CD4-positive, alpha-beta memory T cell (primary cell): ENCODE results near the gene PROB1. TPM values are rescaled to one million over a fixed set of nuclear protein-coding genes. Genes with fewer than 3 reads are reported as not detected.

Experiments used
- CTCF ChIA-PET: fragments of 350-600 bp; sonication (Branson Sonifier 250); formaldehyde crosslinking; loops from one replicate; lab custom pipeline; 2021; ENCODE audit warnings: inconsistent platforms; ENCODE audit not compliant: partially characterized antibody; lab: Charles Lee
- POLR2A ChIA-PET: fragments of 350-600 bp; sonication (Branson Sonifier 250); formaldehyde crosslinking; loops from one replicate; lab custom pipeline; 2021; ENCODE audit not compliant: partially characterized antibody; lab: Charles Lee
- DNase-seq, 5 donors: peaks; one replicate each; pipeline versions ENCODE4 v3.0.0 to v3.0.0-alpha.2; 2020 to 2022; ENCODE audit warnings: mixed read lengths in 1 of 5
- H3K27ac ChIP-seq: one replicate; pipeline ENCODE4 v1.7.0; 2013; ENCODE audit warnings: low read depth, low read length
- H3K27me3 ChIP-seq: 2 replicates; pipeline ENCODE4 v1.7.0; 2013; ENCODE audit warnings: mild to moderate bottlenecking, low read length, moderate library complexity; ENCODE audit not compliant: insufficient read depth
- H3K36me3 ChIP-seq: 2 replicates; pipeline ENCODE4 v1.7.0; 2013; ENCODE audit warnings: mild to moderate bottlenecking, low read length, moderate library complexity; ENCODE audit not compliant: insufficient read depth
- H3K4me1 ChIP-seq: 2 replicates; pipeline ENCODE4 v1.7.0; 2013; ENCODE audit warnings: mild to moderate bottlenecking, low read length, moderate library complexity; ENCODE audit not compliant: insufficient read depth
- H3K4me3 ChIP-seq, 2 donors: one replicate each; pipeline ENCODE4 v1.7.0; 2013; ENCODE audit warnings: low read length in 2 of 2, mild to moderate bottlenecking in 1 of 2
- H3K9me3 ChIP-seq, 2 donors: one replicate each; pipeline ENCODE4 v1.7.0; 2013; ENCODE audit warnings: low read length in 2 of 2, control low read depth in 1 of 2; ENCODE audit not compliant: control insufficient read depth in 1 of 2
- H3K27ac Mint-ChIP-seq, 7 donors: one replicate each; pipeline ENCODE4 v1.8.0; 2020 to 2021; ENCODE audit warnings: mixed read lengths in 7 of 7, mild to moderate bottlenecking in 6 of 7, inconsistent platforms in 3 of 7, moderate library complexity in 3 of 7
- H3K27me3 Mint-ChIP-seq, 2 donors: one replicate each; pipeline ENCODE4 v1.8.0; 2020 to 2021; ENCODE audit warnings: mixed read lengths in 2 of 2
- H3K36me3 Mint-ChIP-seq, 2 donors: one replicate each; pipeline ENCODE4 v1.8.0; 2020 to 2021; ENCODE audit warnings: mixed read lengths in 2 of 2, inconsistent platforms in 1 of 2, mild to moderate bottlenecking in 1 of 2
- H3K4me1 Mint-ChIP-seq, 4 donors: one replicate each; pipeline ENCODE4 v1.8.0; 2020 to 2021; ENCODE audit warnings: mixed read lengths in 4 of 4, mild to moderate bottlenecking in 1 of 4
- H3K4me3 Mint-ChIP-seq, 8 donors: one replicate each; pipeline ENCODE4 v1.8.0; 2020 to 2021; ENCODE audit warnings: mixed read lengths in 8 of 8, mild to moderate bottlenecking in 7 of 8, moderate library complexity in 6 of 8, inconsistent platforms in 3 of 8
- H3K9me3 Mint-ChIP-seq, 8 donors: one replicate each; pipeline ENCODE4 v1.8.0; 2020 to 2021; ENCODE audit warnings: mixed read lengths in 8 of 8, mild to moderate bottlenecking in 5 of 8, inconsistent platforms in 3 of 8, moderate library complexity in 1 of 8
- intact Hi-C: fragments of 100-400 bp; cut with micrococcal nuclease; formaldehyde crosslinking; loops from one replicate; pipeline ENCODE4 v1.15.1; 2023
- polyA plus RNA-seq, 2 donors: library from polyadenylated mRNA; unstranded; fragments of 300-500 nt; fragmentation: Illumina TruSeq; gene quantifications; one replicate each; pipeline ENCODE4 v1.2.3, GENCODE V29; 2021
- total RNA-seq, 2 experiments: library from RNA; stranded (reverse); gene quantifications; one replicate each; pipeline ENCODE4 v1.2.3, GENCODE V29; 2021

The PROB1 gene
- total and polyA plus RNA-seq, 4 experiments from 2014 or later: 0.11 to 1.3 (median 0.70) TPM

GRCh38 chr5:139402561-139403158, 7.8 kb upstream of the PROB1 start:
- intact Hi-C loops: loop anchor here (5.0 to 10.0 kb wide), 3 partner anchors 205 to 825 kb away; partner anchors contain the start of genes HSPA9 and SIL1
- H3K4me1 Mint-ChIP-seq: peaks cover 16 to 30% (median 22%) of the 10 kb centered on the region in 4 donors
- peak overlapping the region; percentile 91 to 100 (median 99) for H3K27ac Mint-ChIP-seq
- peaks cover 4 to 5% of the 10 kb centered on the region in 2 donors for H3K36me3 Mint-ChIP-seq
- Histone ChIP-seq H3K36me3 (no peaks in the 10 kb centered on the region), H3K4me3 (no peak overlapping the region), H3K27me3 (no peaks in the 10 kb centered on the region), H3K27ac (peak overlapping the region; percentile 85), H3K4me1 (peaks cover 20% of the 10 kb centered on the region), H3K9me3 (no peaks in the 10 kb centered on the region)
- no peak for DNase-seq
- POLR2A ChIA-PET: interaction anchor here (0.8 to 4.7 kb wide), 12 partner anchors 10 to 938 kb away, joined by 3 to 49 read pairs (median 6); partner anchors contain the start of genes EGR1, MATR3, MZB1 and PAIP2
- peaks cover 0 to 2% (median 0%) of the 10 kb centered on the region in 8 donors for H3K9me3 Mint-ChIP-seq
- CTCF ChIA-PET: interaction anchor here (0.8 to 4.3 kb wide), 13 partner anchors 9 to 859 kb away, joined by 3 to 25 read pairs (median 3); partner anchors contain the start of genes ETF1, MZB1 and PAIP2
- no peaks in the 10 kb centered on the region for H3K27me3 Mint-ChIP-seq
- H3K4me3 Mint-ChIP-seq: peak overlapping the region; percentile 60 to 96 (median 94)

DNA sequence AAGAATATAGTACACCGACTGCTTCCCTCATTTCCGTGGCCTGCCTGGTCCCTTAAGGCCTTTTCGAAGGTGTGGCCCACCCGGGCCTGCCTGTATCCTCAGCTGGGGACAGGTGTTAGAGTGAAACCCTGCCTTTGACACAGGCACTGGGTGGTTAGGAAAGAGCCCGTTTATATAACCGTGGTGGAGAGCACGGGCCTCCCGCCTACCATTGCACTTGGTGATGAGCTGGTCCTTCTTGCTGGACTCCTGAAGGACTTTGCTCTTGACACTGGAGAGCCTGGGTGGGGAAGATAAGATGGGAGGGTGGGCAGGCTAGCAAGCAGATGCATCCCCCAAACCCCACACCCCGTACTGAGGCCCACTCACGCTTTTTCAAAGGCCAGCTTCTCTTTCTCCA, 6.6 kb upstream of the PROB1 start:
- no peaks in the 10 kb centered on the region for H3K9me3 ChIP-seq
- Mint-ChIP-seq H3K36me3 (peaks cover 4 to 5% of the 10 kb centered on the region in 2 donors), H3K4me3 (peak overlapping the region in 1 of 8 donors; percentile 35), H3K27me3 (no peaks in the 10 kb centered on the region), H3K4me1 (peaks cover 16 to 26% (median 22%) of the 10 kb centered on the region in 4 donors), H3K9me3 (peaks cover 0 to 2% (median 0%) of the 10 kb centered on the region in 8 donors), H3K27ac (no peak overlapping the region)
- H3K36me3 ChIP-seq: no peaks in the 10 kb centered on the region
- no peaks in the 10 kb centered on the region for H3K27me3 ChIP-seq
- POLR2A ChIA-PET: interaction anchor here (1.3 to 4.7 kb wide), 2 partner anchors 9 to 108 kb away, joined by 5 to 49 read pairs; partner anchors contain the start of genes MATR3, MZB1 and PROB1
- CTCF ChIA-PET: interaction anchor here (1.2 to 4.3 kb wide), 3 partner anchors 10 to 151 kb away, joined by 3 to 25 read pairs (median 7); partner anchors contain the start of gene MZB1
- no peak overlapping the region for H3K4me3 ChIP-seq
- H3K27ac ChIP-seq: no peak overlapping the region
- peaks cover 20% of the 10 kb centered on the region for H3K4me1 ChIP-seq
- DNase-seq: no peak
- intact Hi-C loops: loop anchor here (5.0 to 10.0 kb wide), 3 partner anchors 204 to 824 kb away; partner anchors contain the start of genes HSPA9 and SIL1

DNA sequence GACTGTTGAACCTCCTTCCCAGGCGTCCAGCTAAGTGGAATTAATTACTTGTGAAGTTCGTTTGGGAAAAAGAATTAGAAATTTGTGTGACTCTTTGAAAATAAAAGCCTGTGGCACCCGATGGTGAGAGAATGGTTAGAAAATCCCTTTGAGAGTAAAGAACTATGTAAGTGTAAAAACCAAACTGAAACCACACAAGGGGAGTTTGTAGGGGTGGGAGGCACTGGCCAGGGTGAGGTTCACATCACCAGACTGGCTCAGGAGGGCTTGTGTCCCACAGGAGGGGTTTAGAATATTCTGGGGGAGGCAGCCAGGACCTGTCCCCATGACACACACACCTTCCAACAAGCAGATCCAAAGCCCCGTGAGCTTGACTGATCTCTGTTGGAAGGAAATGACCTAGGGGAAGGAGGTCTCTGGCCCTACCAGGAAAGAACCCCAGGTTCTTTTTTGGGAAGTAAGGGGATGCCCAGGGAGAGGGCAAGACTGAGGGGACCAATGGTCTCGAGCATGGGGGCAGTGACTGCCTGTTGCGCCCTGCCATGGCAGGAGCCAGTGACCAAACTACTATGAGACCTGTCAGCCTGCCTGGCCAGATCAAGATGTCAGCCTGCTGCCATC, 4.7 kb upstream of the PROB1 start:
- DNase-seq: no peak
- intact Hi-C loops: loop anchor here (5.0 to 10.0 kb wide), 3 partner anchors 202 to 822 kb away; partner anchors contain the start of genes HSPA9 and SIL1
- ChIA-PET POLR2A (no interaction called here), CTCF (no interaction called here)
- H3K4me3 ChIP-seq: no peak overlapping the region
- Mint-ChIP-seq H3K36me3 (peaks cover 4 to 5% of the 10 kb centered on the region in 2 donors), H3K4me1 (peaks cover 16 to 25% (median 21%) of the 10 kb centered on the region in 4 donors), H3K27ac (no peak overlapping the region), H3K4me3 (no peak overlapping the region), H3K27me3 (no peaks in the 10 kb centered on the region), H3K9me3 (peaks cover 0 to 2% (median 0%) of the 10 kb centered on the region in 8 donors)
- H3K36me3 ChIP-seq: no peaks in the 10 kb centered on the region
- no peaks in the 10 kb centered on the region for H3K9me3 ChIP-seq
- no peak overlapping the region for H3K27ac ChIP-seq
- H3K27me3 ChIP-seq: no peaks in the 10 kb centered on the region
- peaks cover 17% of the 10 kb centered on the region for H3K4me1 ChIP-seq

GRCh38 chr5:139397921-139398320, 3.0 kb upstream of the PROB1 start:
- Histone ChIP-seq H3K36me3 (no peaks in the 10 kb centered on the region), H3K4me1 (peaks cover 15% of the 10 kb centered on the region), H3K27ac (no peak overlapping the region), H3K27me3 (no peaks in the 10 kb centered on the region), H3K4me3 (no peak overlapping the region), H3K9me3 (no peaks in the 10 kb centered on the region)
- Mint-ChIP-seq H3K27me3 (no peaks in the 10 kb centered on the region), H3K36me3 (peaks cover 0 to 5% of the 10 kb centered on the region in 2 donors), H3K27ac (no peak overlapping the region), H3K9me3 (peaks cover 0 to 2% (median 0%) of the 10 kb centered on the region in 8 donors), H3K4me3 (no peak overlapping the region), H3K4me1 (peaks cover 5 to 14% (median 9%) of the 10 kb centered on the region in 4 donors)
- POLR2A ChIA-PET: no interaction called here
- CTCF ChIA-PET: no interaction called here
- intact Hi-C loops: no loop called here
- DNase-seq: no peak

- ChIA-PET POLR2A (interaction anchor here (1.5 kb wide), 1 partner anchor 103 kb away, joined by 5 read pairs; the partner anchor contains the start of gene MATR3), CTCF (interaction anchor here (1.6 kb wide), 1 partner anchor 55 kb away, joined by 3 read pairs; the partner anchor contains the start of gene PAIP2)
- H3K4me1 ChIP-seq: peaks cover 17% of the 10 kb centered on the region
- H3K27ac ChIP-seq: no peak overlapping the region
- H3K4me3 Mint-ChIP-seq: peak overlapping the region in 1 of 8 donors; percentile 47
- no peak for DNase-seq
- H3K4me1 Mint-ChIP-seq: peaks cover 2 to 13% (median 6%) of the 10 kb centered on the region in 4 donors
- no peaks in the 10 kb centered on the region for H3K27me3 Mint-ChIP-seq
- no peak overlapping the region for H3K27ac Mint-ChIP-seq
- intact Hi-C loops: no loop called here
- H3K9me3 Mint-ChIP-seq: peaks cover 0 to 2% (median 0%) of the 10 kb centered on the region in 8 donors
- no peaks in the 10 kb centered on the region for H3K36me3 ChIP-seq
- H3K27me3 ChIP-seq: no peaks in the 10 kb centered on the region
- H3K36me3 Mint-ChIP-seq: peaks cover 0 to 5% of the 10 kb centered on the region in 2 donors
- no peaks in the 10 kb centered on the region for H3K9me3 ChIP-seq
- H3K4me3 ChIP-seq: no peak overlapping the region
These were observed 1.8 kb upstream of the PROB1 start for GRCh38 chr5:139396691-139397090.

DNA sequence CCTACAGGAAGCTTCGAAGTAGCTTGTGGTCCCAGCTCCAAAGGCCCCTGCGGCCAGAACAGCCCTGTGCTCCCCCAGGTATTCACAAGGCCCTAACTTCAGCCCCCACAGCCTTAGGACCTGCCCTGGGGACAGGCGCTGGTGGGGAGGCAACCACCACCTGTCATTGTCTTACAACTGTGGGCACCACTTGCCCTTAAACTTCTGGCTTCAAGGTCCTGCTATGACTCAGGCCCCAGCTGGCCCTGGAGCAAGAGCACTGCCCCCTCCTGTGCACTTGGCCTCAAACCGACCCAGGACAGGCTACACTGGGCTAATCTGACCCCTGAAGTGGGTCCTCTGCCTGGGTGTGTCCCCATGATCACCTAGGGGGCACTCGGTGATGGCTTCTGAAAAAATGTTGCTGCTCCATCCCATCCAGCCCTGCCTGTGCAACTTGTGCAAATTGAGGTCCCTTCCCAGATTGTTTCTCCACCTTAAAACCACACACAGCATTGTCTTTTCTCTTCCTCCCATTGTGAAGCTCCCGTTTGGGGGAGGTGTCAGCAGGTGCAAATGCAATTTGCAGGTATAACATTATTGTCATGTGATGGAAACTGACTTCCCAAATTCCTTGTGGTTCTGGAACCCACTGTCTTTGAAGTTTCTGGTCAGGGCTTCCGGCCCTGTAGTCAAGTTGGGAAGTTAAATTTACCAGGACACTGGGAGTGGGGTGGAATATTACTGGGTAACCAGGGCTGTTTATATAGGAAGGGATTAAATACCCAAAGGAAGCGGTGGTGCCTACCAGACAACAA, 1.1 kb upstream of the PROB1 start:
- peaks cover 0 to 5% of the 10 kb centered on the region in 2 donors for H3K36me3 Mint-ChIP-seq
- Histone ChIP-seq H3K27me3 (no peaks in the 10 kb centered on the region), H3K4me1 (peaks cover 23% of the 10 kb centered on the region), H3K27ac (no peak overlapping the region), H3K4me3 (no peak overlapping the region), H3K36me3 (no peaks in the 10 kb centered on the region), H3K9me3 (no peaks in the 10 kb centered on the region)
- ChIA-PET POLR2A (interaction anchor here (0.9 to 7.2 kb wide), 3 partner anchors 6 to 164 kb away, joined by 3 to 49 read pairs (median 5); partner anchors contain the start of genes MATR3 and SPATA24), CTCF (interaction anchor here (1.1 to 1.6 kb wide), 4 partner anchors 25 to 118 kb away, joined by 3 to 4 read pairs (median 4); partner anchors contain the start of gene PAIP2)
- no peaks in the 10 kb centered on the region for H3K27me3 Mint-ChIP-seq
- no peak for DNase-seq
- H3K27ac Mint-ChIP-seq: peak overlapping the region in 1 of 7 donors; percentile 29
- H3K9me3 Mint-ChIP-seq: peaks cover 0 to 2% (median 0%) of the 10 kb centered on the region in 8 donors
- H3K4me3 Mint-ChIP-seq: peak overlapping the region in 4 of 8 donors; percentile 6 to 57 (median 47)
- intact Hi-C loops: no loop called here
- peaks cover 8 to 20% (median 12%) of the 10 kb centered on the region in 4 donors for H3K4me1 Mint-ChIP-seq
